Panc1 (cell line): ENCODE measurements around the gene ZDHHC20.

ENCODE experiments used
- CTCF ChIP-seq: fragments of 450-650 bp; IDR thresholded peaks from 2 replicates; pipeline ENCODE4 v1.5.1; 2017; ENCODE audit warnings: mild to moderate bottlenecking
- SIN3A ChIP-seq: IDR thresholded peaks from 2 replicates; pipeline ENCODE4 v1.6.1; 2012; ENCODE audit warnings: low read depth, mild to moderate bottlenecking, low read length, moderate library complexity, borderline replicate concordance; ENCODE audit not compliant: insufficient read depth

GRCh38 chr13:21354721-21355120, 104.4 kb downstream of the ZDHHC20 start:
- TF ChIP-seq CTCF (no peak), SIN3A (no peak)
